Measurements from ENCODE around the gene SAE1.

Gene SAE1

DNA sequence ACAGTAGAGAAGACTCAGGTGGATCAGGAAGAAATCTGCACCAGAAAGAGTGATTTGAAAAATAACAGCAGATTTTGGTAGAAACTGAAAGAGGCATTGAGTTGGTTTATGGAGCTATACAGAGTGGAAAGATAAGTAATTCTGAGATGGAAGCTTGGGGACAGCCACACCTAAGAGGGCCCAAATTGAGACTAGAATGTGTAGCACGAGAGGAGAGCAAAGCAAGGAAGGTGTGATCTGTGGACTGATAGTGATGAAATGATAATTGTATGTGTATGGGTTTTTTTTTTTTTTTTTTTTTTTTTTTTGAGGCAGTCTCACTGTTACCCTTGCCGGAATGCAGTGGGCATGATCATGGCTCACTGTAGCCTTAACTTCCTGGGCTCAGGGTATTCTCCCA lies 16.3 kb downstream of the SAE1 start:
- whole genome bisulfite sequencing, 2 experiments (ENCODE audit: insufficient coverage in 2 of 2): 100% methylated on average over 1 of the region's 2 CpGs; no CpG with 5 or more reads in 1 of the 2 experiments
- H3K27ac ChIP-seq (ENCODE audit: low read depth, low read length, severe bottlenecking): no peak overlapping the region
- no peaks in the 10 kb centered on the region for H3K9me3 ChIP-seq (ENCODE audit: control insufficient read depth, low read length)
- no peak overlapping the region for H3K4me3 ChIP-seq (ENCODE audit: extremely low read depth, insufficient read depth, low read length, poor library complexity, severe bottlenecking)
- peaks cover 86% of the 10 kb centered on the region for H3K36me3 ChIP-seq (ENCODE audit: control insufficient read depth, insufficient read depth, low read length)
- H3K4me1 ChIP-seq (ENCODE audit: control insufficient read depth, insufficient read depth, low read length, poor library complexity, severe bottlenecking): no peaks in the 10 kb centered on the region

DNA sequence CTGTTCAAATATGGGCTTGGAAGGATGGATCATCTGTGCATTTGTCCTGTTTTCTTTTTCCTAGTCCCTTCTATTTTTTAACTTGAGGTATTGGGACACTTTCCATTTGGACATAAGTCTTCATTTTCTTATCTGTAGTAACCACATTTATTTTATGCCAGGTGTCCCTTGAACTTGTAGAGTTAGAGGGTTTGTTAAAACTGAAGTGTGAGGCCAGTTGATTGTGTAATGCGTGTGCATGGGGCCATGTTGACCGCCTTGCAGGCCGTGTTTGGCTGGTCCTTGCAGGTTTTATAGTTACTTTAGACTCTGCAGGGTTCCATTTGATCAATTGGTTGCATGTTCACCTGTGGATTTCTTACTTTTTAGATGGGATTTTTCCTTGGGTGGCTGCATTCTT lies 21.0 kb downstream of the SAE1 start:
- WGBS, 2 experiments (ENCODE audit: insufficient coverage in 2 of 2): 90 to 93% methylated on average over 3 of the region's 3 CpGs
- Histone ChIP-seq H3K36me3 (ENCODE audit: control insufficient read depth, insufficient read depth, low read length) (peaks cover 92% of the 10 kb centered on the region), H3K4me3 (ENCODE audit: extremely low read depth, insufficient read depth, low read length, poor library complexity, severe bottlenecking) (no peak overlapping the region), H3K9me3 (ENCODE audit: control insufficient read depth, low read length) (no peaks in the 10 kb centered on the region), H3K27ac (ENCODE audit: low read depth, low read length, severe bottlenecking) (no peak overlapping the region), H3K4me1 (ENCODE audit: control insufficient read depth, insufficient read depth, low read length, poor library complexity, severe bottlenecking) (peaks cover 5% of the 10 kb centered on the region)

DNA sequence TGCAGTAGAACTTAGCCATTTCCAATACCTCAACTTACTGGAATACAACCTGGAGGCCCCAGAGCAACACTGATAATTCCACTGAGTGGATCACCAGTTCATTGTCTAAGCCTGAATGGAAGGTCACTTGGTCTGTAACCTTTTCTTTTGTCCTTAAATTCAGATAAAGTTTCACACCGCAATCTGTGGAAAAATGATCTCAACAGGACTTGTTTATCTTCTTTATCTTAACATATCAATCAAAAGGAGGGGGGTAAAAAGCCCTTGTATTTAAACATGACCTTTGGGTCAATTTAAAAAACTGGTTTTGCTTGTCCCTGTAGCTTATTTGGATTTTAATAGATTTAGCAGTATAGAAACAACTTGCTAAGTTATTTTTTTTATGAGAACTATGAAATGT lies 21.6 kb downstream of the SAE1 start:
- Histone ChIP-seq H3K4me1 (ENCODE audit: control insufficient read depth, insufficient read depth, low read length, poor library complexity, severe bottlenecking) (peaks cover 11% of the 10 kb centered on the region), H3K36me3 (ENCODE audit: control insufficient read depth, insufficient read depth, low read length) (peaks cover 88% of the 10 kb centered on the region), H3K9me3 (ENCODE audit: control insufficient read depth, low read length) (no peaks in the 10 kb centered on the region), H3K4me3 (ENCODE audit: extremely low read depth, insufficient read depth, low read length, poor library complexity, severe bottlenecking) (no peak overlapping the region), H3K27ac (ENCODE audit: low read depth, low read length, severe bottlenecking) (peak overlapping the region; percentile 45)
- whole genome bisulfite sequencing, 2 experiments (ENCODE audit: insufficient coverage in 2 of 2): no CpG with 5 or more reads among the region's 1 CpG

DNA sequence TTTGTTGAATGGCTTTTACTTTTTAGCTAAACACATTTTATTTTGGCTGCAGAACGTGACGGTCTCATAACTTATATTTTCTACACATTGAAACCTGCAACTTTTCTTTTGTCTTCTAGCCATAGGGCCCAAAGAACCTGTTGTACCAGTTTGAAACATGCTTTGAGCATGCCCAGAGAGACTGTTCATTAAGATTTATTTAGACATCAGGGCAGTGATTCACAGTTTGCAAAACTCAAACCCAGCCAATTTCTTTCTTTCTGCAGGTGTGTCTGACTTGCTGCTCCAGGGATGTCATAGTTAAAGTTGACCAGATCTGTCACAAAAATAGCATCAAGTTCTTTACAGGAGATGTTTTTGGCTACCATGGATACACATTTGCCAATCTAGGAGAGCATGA lies 22.0 kb downstream of the SAE1 start:
- Histone ChIP-seq H3K4me1 (ENCODE audit: control insufficient read depth, insufficient read depth, low read length, poor library complexity, severe bottlenecking) (peaks cover 15% of the 10 kb centered on the region), H3K27ac (ENCODE audit: low read depth, low read length, severe bottlenecking) (peak overlapping the region; percentile 45), H3K4me3 (ENCODE audit: extremely low read depth, insufficient read depth, low read length, poor library complexity, severe bottlenecking) (no peak overlapping the region), H3K36me3 (ENCODE audit: control insufficient read depth, insufficient read depth, low read length) (peaks cover 85% of the 10 kb centered on the region), H3K9me3 (ENCODE audit: control insufficient read depth, low read length) (no peaks in the 10 kb centered on the region)
- WGBS, 2 experiments (ENCODE audit: insufficient coverage in 2 of 2): 100% methylated on average over 2 of the region's 2 CpGs; no CpG with 5 or more reads in 1 of the 2 experiments

DNA sequence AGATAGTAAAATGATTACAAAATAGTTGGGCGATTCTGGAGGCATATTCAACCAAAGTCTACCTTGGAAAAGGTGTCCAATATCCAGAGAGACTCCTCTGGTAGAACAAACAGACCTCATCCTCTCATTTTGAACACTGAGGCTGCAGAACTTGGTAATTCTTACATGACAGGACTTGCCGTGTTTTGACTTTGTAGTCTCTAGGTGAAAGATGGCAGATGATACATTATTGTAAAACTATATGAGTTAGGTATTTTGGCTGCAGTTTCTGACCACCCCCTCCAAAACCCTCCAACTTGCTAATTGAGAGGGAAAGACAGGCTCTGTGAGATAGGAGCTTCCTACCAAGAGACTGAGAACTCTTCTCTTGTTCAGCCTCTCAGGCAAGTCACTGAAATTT lies 22.6 kb downstream of the SAE1 start:
- H3K9me3 ChIP-seq (ENCODE audit: control insufficient read depth, low read length): no peaks in the 10 kb centered on the region
- H3K36me3 ChIP-seq (ENCODE audit: control insufficient read depth, insufficient read depth, low read length): peaks cover 82% of the 10 kb centered on the region
- H3K4me3 ChIP-seq (ENCODE audit: extremely low read depth, insufficient read depth, low read length, poor library complexity, severe bottlenecking): no peak overlapping the region
- H3K4me1 ChIP-seq (ENCODE audit: control insufficient read depth, insufficient read depth, low read length, poor library complexity, severe bottlenecking): peaks cover 21% of the 10 kb centered on the region
- WGBS, 2 experiments (ENCODE audit: insufficient coverage in 2 of 2): 100% methylated on average over 1 of the region's 2 CpGs
- no peak overlapping the region for H3K27ac ChIP-seq (ENCODE audit: low read depth, low read length, severe bottlenecking)

DNA sequence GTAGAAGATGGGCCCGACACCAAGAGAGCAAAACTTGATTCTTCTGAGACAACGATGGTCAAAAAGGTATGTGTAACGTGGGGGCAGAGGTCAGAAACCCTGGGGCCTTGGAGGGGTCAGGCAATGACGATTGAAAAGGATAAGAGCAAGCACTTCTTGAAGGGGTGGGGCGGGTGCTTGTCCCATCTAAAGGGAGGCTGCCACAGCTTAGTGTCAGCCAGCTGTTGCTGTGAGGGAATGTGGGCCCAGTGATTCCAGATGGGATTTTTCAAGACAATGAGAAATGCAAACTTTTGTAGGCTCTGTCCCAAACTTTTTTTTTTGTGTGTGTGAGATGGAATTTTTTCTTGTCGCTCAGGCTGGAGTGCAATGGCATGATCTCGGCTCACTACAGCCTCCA lies 24.5 kb downstream of the SAE1 start:
- peaks cover 87% of the 10 kb centered on the region for H3K36me3 ChIP-seq (ENCODE audit: control insufficient read depth, insufficient read depth, low read length)
- H3K9me3 ChIP-seq (ENCODE audit: control insufficient read depth, low read length): no peaks in the 10 kb centered on the region
- H3K4me3 ChIP-seq (ENCODE audit: extremely low read depth, insufficient read depth, low read length, poor library complexity, severe bottlenecking): no peak overlapping the region
- 80 to 100% methylated on average over 1 to 5 of the region's 7 CpGs for WGBS, 2 experiments (ENCODE audit: insufficient coverage in 2 of 2)
- H3K27ac ChIP-seq (ENCODE audit: low read depth, low read length, severe bottlenecking): no peak overlapping the region
- peaks cover 33% of the 10 kb centered on the region for H3K4me1 ChIP-seq (ENCODE audit: control insufficient read depth, insufficient read depth, low read length, poor library complexity, severe bottlenecking)

DNA sequence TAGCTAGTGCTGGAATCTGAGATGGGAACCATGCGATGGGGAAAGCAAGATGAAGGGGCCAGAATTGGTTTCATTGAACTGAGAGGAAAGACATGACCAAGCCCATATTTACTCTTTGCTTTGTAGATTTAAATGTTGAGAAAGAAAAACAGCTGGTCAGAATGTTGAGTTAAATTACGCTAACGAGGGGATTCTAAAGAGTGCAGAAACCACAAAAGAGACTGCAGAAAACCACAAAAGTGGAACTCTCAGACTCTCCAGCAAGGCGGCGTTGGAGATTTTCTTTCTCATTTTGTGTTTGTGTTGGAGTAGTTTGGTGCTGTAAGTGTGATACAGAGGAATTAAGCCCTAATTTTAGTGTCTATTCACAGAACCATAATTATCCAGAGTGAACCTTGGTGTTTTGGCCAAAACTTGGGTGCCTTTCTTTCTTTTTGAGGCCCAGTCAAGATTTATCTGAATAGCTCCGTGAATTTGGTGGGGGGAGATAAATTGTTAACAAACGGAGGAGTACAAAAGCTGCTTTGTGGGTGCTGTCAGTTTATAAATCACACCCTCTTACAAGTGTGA lies 26.3 kb downstream of the SAE1 start:
- peaks cover 84% of the 10 kb centered on the region for H3K36me3 ChIP-seq (ENCODE audit: control insufficient read depth, insufficient read depth, low read length)
- H3K4me1 ChIP-seq (ENCODE audit: control insufficient read depth, insufficient read depth, low read length, poor library complexity, severe bottlenecking): peaks cover 38% of the 10 kb centered on the region
- 72 to 80% methylated on average over 3 to 4 of the region's 7 CpGs for WGBS, 2 experiments (ENCODE audit: insufficient coverage in 2 of 2)
- peak overlapping the region; percentile 94 for H3K27ac ChIP-seq (ENCODE audit: low read depth, low read length, severe bottlenecking)
- H3K9me3 ChIP-seq (ENCODE audit: control insufficient read depth, low read length): no peaks in the 10 kb centered on the region
- no peak overlapping the region for H3K4me3 ChIP-seq (ENCODE audit: extremely low read depth, insufficient read depth, low read length, poor library complexity, severe bottlenecking)

DNA sequence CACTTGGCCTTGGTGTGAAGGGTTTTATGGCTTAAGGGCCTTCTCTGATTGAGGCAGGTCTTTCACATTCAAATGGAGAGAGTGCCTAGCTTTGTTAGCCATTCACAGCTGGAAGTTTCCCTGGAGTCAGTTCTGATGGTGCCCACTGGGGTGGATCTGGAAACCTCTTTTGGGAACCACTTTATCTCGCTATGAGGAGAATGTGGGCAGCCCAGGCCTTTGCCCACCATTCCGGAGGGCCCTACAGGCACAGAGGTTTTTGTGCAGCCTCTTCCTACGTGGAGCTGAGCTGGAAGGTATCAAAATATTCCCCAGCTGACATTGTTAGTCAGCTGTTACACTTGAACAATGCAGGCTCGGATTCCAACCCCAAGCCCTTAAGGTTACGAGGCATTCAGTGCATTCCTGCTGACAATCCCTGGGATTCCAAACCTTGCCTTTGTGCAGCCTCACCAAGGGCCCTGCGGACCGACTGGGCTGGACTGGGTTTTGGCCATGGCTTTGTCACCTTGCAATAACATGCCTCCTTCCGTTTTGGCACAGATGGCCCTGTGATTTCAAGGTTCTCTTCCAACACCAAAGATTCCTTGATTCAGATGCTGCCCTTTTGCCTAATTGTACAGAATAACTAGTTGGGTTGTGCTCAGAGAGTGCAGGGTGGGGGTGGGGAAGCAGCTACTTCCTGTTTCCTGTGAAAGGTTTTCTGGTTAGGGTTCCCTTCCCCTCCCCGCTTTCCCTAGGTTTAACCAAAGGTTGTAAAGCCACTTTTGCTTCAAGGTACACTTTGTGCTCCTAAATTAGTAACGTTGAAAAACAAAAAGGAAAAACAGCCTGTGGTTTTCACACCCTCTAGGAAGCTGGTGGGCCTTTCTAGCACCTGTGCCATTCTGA lies 27.0 kb downstream of the SAE1 start:
- no peaks in the 10 kb centered on the region for H3K9me3 ChIP-seq (ENCODE audit: control insufficient read depth, low read length)
- 18 to 24% methylated on average over 9 to 10 of the region's 10 CpGs for WGBS, 2 experiments (ENCODE audit: insufficient coverage in 2 of 2)
- peaks cover 84% of the 10 kb centered on the region for H3K36me3 ChIP-seq (ENCODE audit: control insufficient read depth, insufficient read depth, low read length)
- H3K4me1 ChIP-seq (ENCODE audit: control insufficient read depth, insufficient read depth, low read length, poor library complexity, severe bottlenecking): peaks cover 38% of the 10 kb centered on the region
- H3K4me3 ChIP-seq (ENCODE audit: extremely low read depth, insufficient read depth, low read length, poor library complexity, severe bottlenecking): no peak overlapping the region
- peak overlapping the region; percentile 94 for H3K27ac ChIP-seq (ENCODE audit: low read depth, low read length, severe bottlenecking)

DNA sequence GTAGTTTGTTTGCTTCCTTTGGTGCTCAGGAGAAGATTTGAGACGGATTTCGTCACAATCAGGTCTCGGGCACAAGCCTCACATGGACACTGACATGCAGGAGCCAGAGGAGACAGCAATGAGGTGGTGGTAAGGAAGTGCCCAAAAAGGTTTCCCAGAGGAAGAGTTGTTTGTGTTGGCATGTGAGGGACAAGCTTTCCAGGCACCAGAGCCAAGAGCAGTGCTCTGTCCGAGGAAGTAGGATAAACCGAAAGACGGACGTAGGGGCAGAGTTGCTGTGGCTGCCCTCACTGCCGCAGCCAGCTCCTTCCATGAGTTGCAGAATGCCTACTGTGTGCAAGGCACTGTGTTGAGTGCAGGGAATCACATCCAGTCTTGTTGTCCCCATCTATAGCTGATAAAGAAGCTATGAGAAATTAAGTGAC lies 27.7 kb downstream of the SAE1 start:
- Histone ChIP-seq H3K27ac (ENCODE audit: low read depth, low read length, severe bottlenecking) (peak overlapping the region; percentile 94), H3K9me3 (ENCODE audit: control insufficient read depth, low read length) (no peaks in the 10 kb centered on the region), H3K4me3 (ENCODE audit: extremely low read depth, insufficient read depth, low read length, poor library complexity, severe bottlenecking) (no peak overlapping the region), H3K36me3 (ENCODE audit: control insufficient read depth, insufficient read depth, low read length) (peaks cover 79% of the 10 kb centered on the region), H3K4me1 (ENCODE audit: control insufficient read depth, insufficient read depth, low read length, poor library complexity, severe bottlenecking) (peaks cover 38% of the 10 kb centered on the region)
- 84 to 94% methylated on average over 8 of the region's 8 CpGs for WGBS, 2 experiments (ENCODE audit: insufficient coverage in 2 of 2)

DNA sequence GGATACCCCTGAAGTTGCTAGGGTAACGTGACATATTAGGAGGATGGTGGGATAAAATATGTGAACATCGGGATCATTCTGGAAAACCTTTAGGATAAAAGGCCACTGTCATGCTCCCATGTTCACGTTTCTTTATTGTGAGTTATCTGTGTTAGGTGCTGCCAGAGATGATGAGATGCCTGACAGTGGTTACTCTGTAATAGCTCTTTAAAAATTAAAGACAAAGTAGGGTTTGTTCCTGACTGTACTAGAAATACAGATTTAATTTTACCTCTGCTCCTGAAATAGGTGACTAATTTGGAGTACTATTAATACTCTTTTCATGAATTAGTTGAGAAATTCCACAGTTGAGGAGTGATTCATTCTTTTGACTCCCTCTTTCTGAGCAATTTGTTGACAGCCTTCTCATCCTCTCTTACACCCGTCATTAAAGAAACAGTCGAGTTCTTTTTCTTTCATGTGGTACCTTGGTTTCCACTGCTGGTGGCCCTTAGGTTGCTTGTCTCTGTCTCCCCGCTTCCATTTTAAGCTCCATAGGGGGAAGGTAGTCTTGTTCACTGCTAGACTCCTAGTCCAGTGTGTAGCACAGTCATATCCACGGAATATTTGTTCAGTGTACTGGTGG lies 28.4 kb downstream of the SAE1 start:
- H3K36me3 ChIP-seq (ENCODE audit: control insufficient read depth, insufficient read depth, low read length): peaks cover 76% of the 10 kb centered on the region
- peak overlapping the region; percentile 94 for H3K27ac ChIP-seq (ENCODE audit: low read depth, low read length, severe bottlenecking)
- WGBS, 2 experiments (ENCODE audit: insufficient coverage in 2 of 2): 87 to 96% methylated on average over 4 to 6 of the region's 7 CpGs

More for the DNA sequence above, 28.4 kb downstream of the SAE1 start:
- Histone ChIP-seq H3K4me3 (ENCODE audit: extremely low read depth, insufficient read depth, low read length, poor library complexity, severe bottlenecking) (no peak overlapping the region), H3K9me3 (ENCODE audit: control insufficient read depth, low read length) (no peaks in the 10 kb centered on the region), H3K4me1 (ENCODE audit: control insufficient read depth, insufficient read depth, low read length, poor library complexity, severe bottlenecking) (peaks cover 38% of the 10 kb centered on the region)
